K562 treated with DMSO at 1 percent for 12 hours (cell line): ENCODE results near the gene TAF4. TPM values are rescaled to one million over a fixed set of nuclear protein-coding genes. Genes with fewer than 3 reads are reported as not detected.

Source experiments
- total RNA-seq: library from RNA; unstranded; fragments of 300-600 nt; gene quantifications from 2 replicates; pipeline ENCODE4 v1.2.3, GENCODE V29; 2022; ENCODE audit not compliant: insufficient read depth

TAF4 gene, protein sequence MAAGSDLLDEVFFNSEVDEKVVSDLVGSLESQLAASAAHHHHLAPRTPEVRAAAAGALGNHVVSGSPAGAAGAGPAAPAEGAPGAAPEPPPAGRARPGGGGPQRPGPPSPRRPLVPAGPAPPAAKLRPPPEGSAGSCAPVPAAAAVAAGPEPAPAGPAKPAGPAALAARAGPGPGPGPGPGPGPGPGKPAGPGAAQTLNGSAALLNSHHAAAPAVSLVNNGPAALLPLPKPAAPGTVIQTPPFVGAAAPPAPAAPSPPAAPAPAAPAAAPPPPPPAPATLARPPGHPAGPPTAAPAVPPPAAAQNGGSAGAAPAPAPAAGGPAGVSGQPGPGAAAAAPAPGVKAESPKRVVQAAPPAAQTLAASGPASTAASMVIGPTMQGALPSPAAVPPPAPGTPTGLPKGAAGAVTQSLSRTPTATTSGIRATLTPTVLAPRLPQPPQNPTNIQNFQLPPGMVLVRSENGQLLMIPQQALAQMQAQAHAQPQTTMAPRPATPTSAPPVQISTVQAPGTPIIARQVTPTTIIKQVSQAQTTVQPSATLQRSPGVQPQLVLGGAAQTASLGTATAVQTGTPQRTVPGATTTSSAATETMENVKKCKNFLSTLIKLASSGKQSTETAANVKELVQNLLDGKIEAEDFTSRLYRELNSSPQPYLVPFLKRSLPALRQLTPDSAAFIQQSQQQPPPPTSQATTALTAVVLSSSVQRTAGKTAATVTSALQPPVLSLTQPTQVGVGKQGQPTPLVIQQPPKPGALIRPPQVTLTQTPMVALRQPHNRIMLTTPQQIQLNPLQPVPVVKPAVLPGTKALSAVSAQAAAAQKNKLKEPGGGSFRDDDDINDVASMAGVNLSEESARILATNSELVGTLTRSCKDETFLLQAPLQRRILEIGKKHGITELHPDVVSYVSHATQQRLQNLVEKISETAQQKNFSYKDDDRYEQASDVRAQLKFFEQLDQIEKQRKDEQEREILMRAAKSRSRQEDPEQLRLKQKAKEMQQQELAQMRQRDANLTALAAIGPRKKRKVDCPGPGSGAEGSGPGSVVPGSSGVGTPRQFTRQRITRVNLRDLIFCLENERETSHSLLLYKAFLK
- 5.5 and 14.5 TPM in 2 replicates for total RNA-seq

DNA sequence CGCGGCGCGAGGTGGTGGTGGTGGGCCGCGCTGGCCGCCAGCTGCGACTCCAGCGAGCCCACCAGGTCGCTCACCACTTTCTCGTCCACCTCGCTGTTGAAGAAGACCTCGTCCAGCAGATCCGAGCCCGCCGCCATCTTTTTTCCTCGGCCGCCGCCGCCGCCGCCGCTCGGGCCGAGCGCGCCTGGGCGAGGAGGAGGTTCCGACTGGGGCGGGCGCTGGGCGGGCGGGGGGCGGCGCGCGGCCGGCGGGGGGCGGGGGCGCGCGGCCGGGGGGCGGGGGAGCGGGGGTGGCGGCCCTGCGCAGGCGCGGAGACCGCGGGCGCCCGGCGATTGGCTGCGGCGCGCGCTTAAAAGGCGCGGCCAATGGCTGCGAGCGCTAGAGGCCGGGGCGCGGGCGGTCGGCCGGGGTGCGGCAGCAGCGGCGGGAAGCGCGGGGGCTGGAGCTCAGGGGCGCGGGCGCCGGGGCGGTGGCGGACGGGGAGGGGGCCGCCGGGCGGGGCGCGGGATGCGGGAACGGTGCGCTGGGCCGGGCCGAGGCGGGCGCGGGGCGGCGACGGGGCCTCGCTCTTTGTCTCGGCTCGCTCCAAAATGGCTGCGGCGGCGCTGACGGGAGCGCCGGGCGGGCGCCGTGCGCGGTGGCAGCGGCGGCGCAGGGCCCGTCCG, at the start of gene TAF4:
TSS of gene TAF4 (minus strand) at position 208 of the 665 bp plus-strand sequence. CDS start at position 137, 71 bp downstream.

Other genes with a start within 250 kb of the TAF4 start
- 20.5 and 34.2 TPM in 2 replicates for gene LSM14B, start 56.6 kb upstream of the TAF4 start, total RNA-seq
- 426 and 559 TPM in 2 replicates for gene PSMA7, start 77.5 kb upstream of the TAF4 start, total RNA-seq
- gene SS18L1, start 77.9 kb upstream of the TAF4 start, total RNA-seq, result 4.8 and 12.2 TPM in 2 replicates
- gene MTG2, start 117.1 kb upstream of the TAF4 start, total RNA-seq, result 37.3 and 43.0 TPM in 2 replicates
- gene HRH3, start 154.4 kb upstream of the TAF4 start, total RNA-seq, result not detected in 2 replicates
- 10.9 and 26.4 TPM in 2 replicates for gene OSBPL2, start 172.6 kb upstream of the TAF4 start, total RNA-seq
- 163 and 209 TPM in 2 replicates for gene ADRM1, start 237.1 kb upstream of the TAF4 start, total RNA-seq